HEK293 (cell line): ENCODE measurements around the gene DCLK1.

Source experiments
- CTCF ChIP-seq: fragments of 450-650 bp; formaldehyde crosslinking; IDR thresholded peaks from 2 replicates; pipeline ENCODE4 v1.5.1; 2016; ENCODE audit warnings: missing biosample characterization, missing genetic modification characterization
- ZNF274 ChIP-seq, 2 experiments: fragments of 200-500 bp in 1 of 2; fragments of 450-650 bp in 1 of 2; sonication (Bioruptor generic) in 1 of 2; formaldehyde crosslinking in 1 of 2; IDR thresholded peaks; 2 replicates each; pipeline versions ENCODE4 v1.5.1 to v1.6.1; 2014 to 2016; ENCODE audit warnings: borderline replicate concordance in 1 of 2, inconsistent platforms in 1 of 2, low read length in 1 of 2, missing biosample characterization in 1 of 2, missing genetic modification characterization in 1 of 2
- ZNF830 ChIP-seq: fragments of 450-650 bp; IDR thresholded peaks from 2 replicates; pipeline ENCODE4 v1.5.0; 2018; ENCODE audit warnings: missing biosample characterization, missing genetic modification characterization, low read depth, mild to moderate bottlenecking, moderate library complexity
- ZSCAN30 ChIP-seq: fragments of 450-650 bp; IDR thresholded peaks from 2 replicates; pipeline ENCODE4 v1.5.1; 2018; ENCODE audit warnings: missing biosample characterization, mild to moderate bottlenecking, missing genetic modification characterization, moderate library complexity

- TF ChIP-seq ZSCAN30 (tag by site-specific recombination), result no peak
- no peak for TF ChIP-seq ZNF274 (IDR thresholded peaks at IDR 0.05; ENCODE audit: low read length)
- no peak for TF ChIP-seq ZNF274 (tag by site-specific recombination; IDR thresholded peaks at IDR 0.05; ENCODE audit: borderline replicate concordance)
- TF ChIP-seq CTCF (tag by site-specific recombination), result no peak
- no peak for TF ChIP-seq ZNF830 (tag by site-specific recombination)
Measured at GRCh38 chr13:35744144-35744543, 387.0 kb downstream of the DCLK1 start.
